ENCODE measurements around the gene CDK17.

DNA sequence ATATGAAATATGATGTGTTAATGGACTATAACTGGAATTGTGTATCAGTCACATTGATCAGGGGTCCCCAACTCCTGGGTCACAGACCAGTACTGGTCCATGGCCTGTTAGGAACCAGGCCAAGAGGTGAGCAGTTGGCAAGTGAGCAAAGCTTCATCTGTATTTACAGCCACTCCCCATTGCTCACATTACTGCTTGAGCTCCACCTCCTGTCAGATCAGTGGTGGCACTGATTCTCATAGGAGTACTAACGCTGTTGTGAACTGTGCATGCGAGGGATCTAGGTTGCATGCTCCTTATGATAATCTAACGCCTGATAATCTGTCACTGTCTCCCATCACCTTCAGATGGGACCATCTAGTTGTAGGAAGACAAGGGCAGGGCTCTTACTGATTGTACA is 72.3 kb downstream of the CDK17 start:
- TF ChIP-seq, protein P1, sequence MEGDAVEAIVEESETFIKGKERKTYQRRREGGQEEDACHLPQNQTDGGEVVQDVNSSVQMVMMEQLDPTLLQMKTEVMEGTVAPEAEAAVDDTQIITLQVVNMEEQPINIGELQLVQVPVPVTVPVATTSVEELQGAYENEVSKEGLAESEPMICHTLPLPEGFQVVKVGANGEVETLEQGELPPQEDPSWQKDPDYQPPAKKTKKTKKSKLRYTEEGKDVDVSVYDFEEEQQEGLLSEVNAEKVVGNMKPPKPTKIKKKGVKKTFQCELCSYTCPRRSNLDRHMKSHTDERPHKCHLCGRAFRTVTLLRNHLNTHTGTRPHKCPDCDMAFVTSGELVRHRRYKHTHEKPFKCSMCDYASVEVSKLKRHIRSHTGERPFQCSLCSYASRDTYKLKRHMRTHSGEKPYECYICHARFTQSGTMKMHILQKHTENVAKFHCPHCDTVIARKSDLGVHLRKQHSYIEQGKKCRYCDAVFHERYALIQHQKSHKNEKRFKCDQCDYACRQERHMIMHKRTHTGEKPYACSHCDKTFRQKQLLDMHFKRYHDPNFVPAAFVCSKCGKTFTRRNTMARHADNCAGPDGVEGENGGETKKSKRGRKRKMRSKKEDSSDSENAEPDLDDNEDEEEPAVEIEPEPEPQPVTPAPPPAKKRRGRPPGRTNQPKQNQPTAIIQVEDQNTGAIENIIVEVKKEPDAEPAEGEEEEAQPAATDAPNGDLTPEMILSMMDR (IDR thresholded peaks at IDR 0.05), result no peak
- TF ChIP-seq POLR2A (IDR thresholded peaks at IDR 0.05), result no peak

Measured in prostate gland (tissue), 2 donors.